Osteoblast (primary cell): ENCODE results near the gene SYNGR4. TPM values are rescaled to one million over a fixed set of nuclear protein-coding genes. Genes with fewer than 3 reads are reported as not detected.

Experiments
- DNase-seq: peaks from one replicate; pipeline ENCODE4 v3.0.0; 2011; ENCODE audit warnings: low spot score, mixed read lengths; ENCODE audit not compliant: insufficient read length; ENCODE audit errors: missing footprints
- H2AFZ ChIP-seq: 2 replicates; pipeline ENCODE4 v1.6.0; 2011; ENCODE audit warnings: mild to moderate bottlenecking, low read length
- H3K27ac ChIP-seq: 2 replicates; pipeline ENCODE4 v1.5.1; 2011; ENCODE audit warnings: mild to moderate bottlenecking, low read depth, low read length, moderate library complexity
- H3K27me3 ChIP-seq: 2 replicates; pipeline ENCODE4 v1.6.0; 2012; ENCODE audit warnings: mild to moderate bottlenecking, control low read depth, inconsistent platforms, low read length, moderate library complexity; ENCODE audit not compliant: insufficient read depth
- H3K36me3 ChIP-seq: 2 replicates; pipeline ENCODE4 v1.5.1; 2011; ENCODE audit warnings: mild to moderate bottlenecking, low read length, control low read depth, moderate library complexity; ENCODE audit not compliant: insufficient read depth
- H3K4me1 ChIP-seq: 2 replicates; pipeline ENCODE4 v1.5.1; 2011; ENCODE audit warnings: mild to moderate bottlenecking, low read length, control low read depth, moderate library complexity; ENCODE audit not compliant: insufficient read depth
- H3K4me2 ChIP-seq: 2 replicates; pipeline ENCODE4 v1.6.0; 2011; ENCODE audit warnings: mild to moderate bottlenecking, low read length; ENCODE audit not compliant: insufficient read depth
- H3K4me3 ChIP-seq: fragments of 200-600 bp; sonication (generic); 3 replicates; pipeline ENCODE4 v1.5.1; 2012; ENCODE audit warnings: mild to moderate bottlenecking, low read length, inconsistent platforms; ENCODE audit not compliant: insufficient read depth
- H3K79me2 ChIP-seq: 2 replicates; pipeline ENCODE4 v1.6.0; 2012; ENCODE audit warnings: mild to moderate bottlenecking, low read length, control low read depth, inconsistent platforms; ENCODE audit not compliant: insufficient read depth
- H3K9me3 ChIP-seq: 2 replicates; pipeline ENCODE4 v1.5.1; 2011; ENCODE audit warnings: low read depth, low read length, control low read depth
- H4K20me1 ChIP-seq: 2 replicates; pipeline ENCODE4 v1.6.0; 2012; ENCODE audit warnings: mild to moderate bottlenecking, low read length, control low read depth; ENCODE audit not compliant: insufficient read depth
- CTCF ChIP-seq: IDR thresholded peaks from 2 replicates; pipeline ENCODE4 v1.5.1; 2011; ENCODE audit warnings: mild to moderate bottlenecking, low read depth, low read length, moderate library complexity; ENCODE audit errors: extremely low read depth
- total RNA-seq: library from RNA; depleted of rRNA; stranded (reverse); fragments of >200 nt; gene quantifications from 2 replicates; pipeline ENCODE4 v1.2.3, GENCODE V29; 2012

The SYNGR4 gene
- total RNA-seq, 1 donor = not detected

- Histone ChIP-seq H3K4me2 (no peak overlapping the region), H3K27ac (no peak overlapping the region), H3K79me2 (no peaks in the 10 kb centered on the region), H3K4me1 (no peaks in the 10 kb centered on the region), H3K27me3 (no peaks in the 10 kb centered on the region), H3K4me3 (no peak overlapping the region), H3K9me3 (no peaks in the 10 kb centered on the region), H3K36me3 (no peaks in the 10 kb centered on the region), H4K20me1 (peaks cover 2% of the 10 kb centered on the region), H2AFZ (no peak overlapping the region)
- DNase-seq = no peak
- no peak for TF ChIP-seq CTCF
These were observed 9.7 kb upstream of the SYNGR4 start for GRCh38 chr19:48354332-48354992.

- Histone ChIP-seq H3K9me3 (no peaks in the 10 kb centered on the region), H3K27me3 (no peaks in the 10 kb centered on the region), H4K20me1 (peaks cover 2% of the 10 kb centered on the region), H3K27ac (no peak overlapping the region), H3K36me3 (no peaks in the 10 kb centered on the region), H3K4me3 (no peak overlapping the region), H3K79me2 (no peaks in the 10 kb centered on the region), H2AFZ (no peak overlapping the region), H3K4me1 (no peaks in the 10 kb centered on the region), H3K4me2 (no peak overlapping the region)
- TF ChIP-seq CTCF = no peak
- no peak for DNase-seq
These were observed 8.7 kb upstream of the SYNGR4 start for GRCh38 chr19:48355365-48355954.

- Histone ChIP-seq H3K4me3 (no peak overlapping the region), H3K36me3 (no peaks in the 10 kb centered on the region), H3K27ac (no peak overlapping the region), H2AFZ (no peak overlapping the region), H3K4me1 (peaks cover 5% of the 10 kb centered on the region), H3K79me2 (no peaks in the 10 kb centered on the region), H3K9me3 (no peaks in the 10 kb centered on the region), H3K4me2 (no peak overlapping the region), H3K27me3 (no peaks in the 10 kb centered on the region), H4K20me1 (no peaks in the 10 kb centered on the region)
- no peak for TF ChIP-seq CTCF
- no peak for DNase-seq
These were observed 5.0 kb upstream of the SYNGR4 start for GRCh38 chr19:48359123-48359522.

GRCh38 chr19:48361912-48362311 is 2.3 kb upstream of the SYNGR4 start:
- DNase-seq = no peak
- no peak overlapping the region for H3K4me3 ChIP-seq

More at GRCh38 chr19:48361912-48362311, 2.3 kb upstream of the SYNGR4 start:
- H3K4me2 ChIP-seq = no peak overlapping the region
- no peaks in the 10 kb centered on the region for H4K20me1 ChIP-seq
- no peak overlapping the region for H2AFZ ChIP-seq
- peaks cover 8% of the 10 kb centered on the region for H3K4me1 ChIP-seq
- H3K9me3 ChIP-seq = no peaks in the 10 kb centered on the region
- H3K27ac ChIP-seq = no peak overlapping the region
- TF ChIP-seq CTCF = no peak
- H3K27me3 ChIP-seq = no peaks in the 10 kb centered on the region
- H3K36me3 ChIP-seq = no peaks in the 10 kb centered on the region
- no peaks in the 10 kb centered on the region for H3K79me2 ChIP-seq
